GM12873 (cell line): ENCODE data around the gene C17orf78.

ENCODE experiments used
- CTCF ChIP-seq: IDR thresholded peaks from 2 replicates; pipeline ENCODE4 v1.5.1; 2012; ENCODE audit warnings: low read depth, mild to moderate bottlenecking, moderate library complexity, low read length, control low read depth; ENCODE audit not compliant: insufficient read depth; ENCODE audit errors: missing control alignments

C17orf78 gene

GRCh38 chr17:37391146-37391545 is 15.4 kb downstream of the C17orf78 start:
- TF ChIP-seq CTCF: no peak

- TF ChIP-seq CTCF: no peak
Observed at GRCh38 chr17:37392024-37392590, 16.3 kb downstream of the C17orf78 start.

- TF ChIP-seq CTCF: no peak
Observed at GRCh38 chr17:37393352-37393751, 17.6 kb downstream of the C17orf78 start.

- TF ChIP-seq CTCF: no peak
Observed at GRCh38 chr17:37399265-37399803, 23.5 kb downstream of the C17orf78 start.

- no peak for TF ChIP-seq CTCF
Observed at GRCh38 chr17:37400505-37400904, 24.7 kb downstream of the C17orf78 start.

- no peak for TF ChIP-seq CTCF
Observed at GRCh38 chr17:37405955-37406634, 30.3 kb downstream of the C17orf78 start.

- no peak for TF ChIP-seq CTCF
Observed at GRCh38 chr17:37406635-37407461, 31.1 kb downstream of the C17orf78 start, which contains the start of the genes ACACA and TADA2A. Gene ACACA, minus strand, starts transcription at chr17:37406836. Its CDS starts 537 bp downstream, at chr17:37406299. Gene TADA2A, plus strand, starts transcription at chr17:37406886. Its CDS starts 4,480 bp downstream, at chr17:37411366.
